B cell (primary cell): ENCODE results near the gene CDKAL1. TPM values are rescaled to one million over a fixed set of nuclear protein-coding genes. Genes with fewer than 3 reads are reported as not detected.

Experiments
- ATAC-seq: fragments of 200-7000 bp; cut with Tn5 transposase; one replicate; pipeline ENCODE4 v1.10.0; 2021; ENCODE audit warnings: low read depth, mild to moderate bottlenecking, moderate number of reproducible peaks, moderate library complexity
- CTCF ChIA-PET: fragments of 350-600 bp; sonication (Branson Sonifier 250); formaldehyde crosslinking; loops from one replicate; lab custom pipeline; 2021; ENCODE audit warnings: antibody characterized with exemption, inconsistent platforms; lab: Charles Lee
- POLR2A ChIA-PET: fragments of 350-600 bp; sonication (Branson Sonifier 250); formaldehyde crosslinking; loops from one replicate; lab custom pipeline; 2021; ENCODE audit warnings: antibody characterized with exemption; lab: Charles Lee
- DNase-seq: peaks from one replicate; pipeline ENCODE4 v3.0.0; 2013
- H2AFZ ChIP-seq: 2 replicates; pipeline ENCODE4 v1.6.1; 2012; ENCODE audit warnings: mild to moderate bottlenecking, low read depth, low read length; ENCODE audit not compliant: insufficient read depth, poor library complexity, severe bottlenecking
- H3K27ac ChIP-seq, 2 donors: 1 replicate in 1 of 2; 2 replicates in 1 of 2; pipeline ENCODE4 v1.5.1; 2012 to 2013; ENCODE audit warnings: low read length in 2 of 2, mild to moderate bottlenecking in 2 of 2, moderate library complexity in 1 of 2
- H3K27me3 ChIP-seq, 4 experiments: fragments of 200-600 bp in 1 of 4; sonication (generic) in 1 of 4; replicated peaks in 1 of 4; 1 replicate in 2 of 4; 2 replicates in 2 of 4; pipeline versions ENCODE4 v1.6.1 to v1.7.0; 2013 to 2016; ENCODE audit warnings: low read length in 3 of 4, mild to moderate bottlenecking in 2 of 4, mixed read lengths in 1 of 4, moderate library complexity in 1 of 4; ENCODE audit not compliant: insufficient read depth in 4 of 4, control insufficient read depth in 3 of 4; ENCODE audit errors: control extremely low read depth in 1 of 4
- H3K36me3 ChIP-seq, 2 experiments: replicated peaks in 1 of 2; 1 replicate in 1 of 2; 2 replicates in 1 of 2; pipeline versions ENCODE4 v1.6.1 to v1.7.1; 2013; ENCODE audit warnings: low read length in 1 of 2; ENCODE audit not compliant: insufficient read depth in 2 of 2, control insufficient read depth in 1 of 2; ENCODE audit errors: control extremely low read depth in 1 of 2, extremely low read depth in 1 of 2
- H3K4me1 ChIP-seq, 2 donors: fragments of 200-600 bp in 1 of 2; sonication (generic) in 1 of 2; 1 replicate in 1 of 2; 2 replicates in 1 of 2; pipeline versions ENCODE4 v1.5.1 to v1.6.1; 2013 to 2017; ENCODE audit warnings: low read length in 2 of 2; ENCODE audit not compliant: control insufficient read depth in 2 of 2, insufficient read depth in 2 of 2
- H3K4me2 ChIP-seq: replicated peaks from 2 replicates; pipeline ENCODE3; 2012; ENCODE audit warnings: mild to moderate bottlenecking, low read depth, low read length; ENCODE audit not compliant: poor library complexity, severe bottlenecking
- H3K4me3 ChIP-seq, 5 experiments: fragments of 200-600 bp in 1 of 5; sonication (generic) in 1 of 5; 1 replicate in 3 of 5; 2 replicates in 2 of 5; pipeline versions ENCODE4 v1.5.1 to v1.7.0; 2011 to 2016; ENCODE audit warnings: low read length in 4 of 5, mild to moderate bottlenecking in 4 of 5, low read depth in 2 of 5, control low read depth in 1 of 5, moderate library complexity in 1 of 5; ENCODE audit not compliant: insufficient read depth in 1 of 5; ENCODE audit errors: control extremely low read depth in 1 of 5, extremely low read depth in 1 of 5
- H3K79me2 ChIP-seq: fragments of 200-600 bp; sonication (generic); one replicate; pipeline ENCODE4 v1.6.0; 2016; ENCODE audit warnings: low read length; ENCODE audit not compliant: control insufficient read depth, insufficient read depth
- H3K9ac ChIP-seq: fragments of 200-600 bp; sonication (generic); 2 replicates; pipeline ENCODE4 v1.6.1; 2017; ENCODE audit warnings: mild to moderate bottlenecking, low read length, moderate library complexity
- H3K9me3 ChIP-seq, 3 donors: one replicate each; pipeline versions ENCODE4 v1.6.1 to v1.7.1; 2013; ENCODE audit warnings: low read length in 2 of 3; ENCODE audit not compliant: control insufficient read depth in 2 of 3, insufficient read depth in 1 of 3; ENCODE audit errors: control extremely low read depth in 1 of 3
- H4K20me1 ChIP-seq: 2 replicates; pipeline ENCODE4 v1.6.0; 2012; ENCODE audit warnings: mild to moderate bottlenecking, low read length; ENCODE audit not compliant: insufficient read depth, control insufficient read depth, poor library complexity, severe bottlenecking
- H3K27ac Mint-ChIP-seq: one replicate; pipeline ENCODE4 v1.8.0; 2021; ENCODE audit warnings: mixed read lengths
- H3K27me3 Mint-ChIP-seq: one replicate; pipeline ENCODE4 v1.8.0; 2021; ENCODE audit warnings: mixed read lengths
- H3K4me1 Mint-ChIP-seq: one replicate; pipeline ENCODE4 v1.8.0; 2021; ENCODE audit warnings: mixed read lengths
- H3K4me3 Mint-ChIP-seq: one replicate; pipeline ENCODE4 v1.8.0; 2021; ENCODE audit warnings: mixed read lengths
- H3K9me3 Mint-ChIP-seq: one replicate; pipeline ENCODE4 v1.8.0; 2022; ENCODE audit warnings: mixed read lengths; ENCODE audit not compliant: insufficient read depth
- CTCF ChIP-seq: fragments of 200-600 bp; IDR thresholded peaks from one replicate; pipeline ENCODE4 v1.8.0; 2022; ENCODE audit warnings: antibody characterized with exemption, mild to moderate bottlenecking
- EZH2 ChIP-seq: IDR thresholded peaks from 2 replicates; pipeline ENCODE4 v1.6.1; 2012; ENCODE audit warnings: borderline replicate concordance, low read depth, mild to moderate bottlenecking, moderate library complexity, low read length; ENCODE audit not compliant: insufficient read depth, poor library complexity, severe bottlenecking
- WGBS: methylation state at CpG from one replicate; pipeline ENCODE4 v1.1.5; 2013; ENCODE audit warnings: missing lambda C conversion rate; ENCODE audit not compliant: insufficient coverage; 5-methylcytosine and 5-hydroxymethylcytosine counted together
- intact Hi-C: fragments of 100-400 bp; cut with micrococcal nuclease; formaldehyde crosslinking; loops from one replicate; pipeline ENCODE4 v1.10.0; 2022
- polyA plus RNA-seq: library from polyadenylated mRNA; depleted of rRNA; stranded (reverse); fragments of >200 nt; gene quantifications from 2 replicates; pipeline ENCODE4 v1.2.3, GENCODE V29; 2012
- total RNA-seq, 2 donors: library from RNA; stranded (reverse); fragments of 120-200 nt in 1 of 2; gene quantifications; 1 replicate in 1 of 2; 2 replicates in 1 of 2; pipeline versions ENCODE4 v1.2.3 to v1.2.4, GENCODE V29; 2013 to 2022

Gene CDKAL1
- total and polyA plus RNA-seq, 2 donors (not counting 1 experiment from before 2014, with no cell fraction given), result 6.1 to 33.3 TPM

DNA sequence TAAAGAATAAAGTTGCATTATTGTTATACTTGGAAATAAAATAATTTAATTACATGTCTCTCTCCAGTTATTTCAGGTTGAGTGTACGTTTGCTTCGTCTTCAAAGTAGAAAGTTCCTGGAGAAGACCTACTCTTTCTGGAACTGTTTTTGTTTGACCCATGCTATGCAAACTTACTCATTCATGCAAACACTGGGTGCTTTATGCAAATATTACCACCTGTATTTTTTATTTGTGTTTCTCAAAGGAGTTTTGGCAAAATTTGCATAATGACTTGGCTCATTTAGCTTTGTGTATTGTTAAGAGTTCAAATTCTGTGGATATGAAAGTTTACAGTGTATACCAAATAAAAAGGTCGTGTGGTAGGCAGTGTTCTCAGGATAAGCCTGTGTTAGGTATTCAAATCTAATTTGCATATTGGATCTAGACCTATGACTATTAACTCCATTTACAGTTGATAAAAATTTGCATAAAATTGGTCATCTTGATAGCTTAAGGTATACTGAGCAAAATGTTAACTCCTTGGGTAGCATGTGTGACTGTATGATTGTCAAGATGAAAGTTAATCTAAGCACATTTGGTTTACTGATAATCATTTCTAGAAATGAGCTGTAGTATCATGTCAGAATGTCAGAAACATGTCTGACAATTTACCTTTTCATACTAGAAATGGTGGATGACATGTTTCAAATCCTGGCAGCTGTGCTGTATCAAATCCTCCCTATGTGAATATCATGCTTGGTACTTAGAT is 65.2 kb downstream of the CDKAL1 start:
- H3K27me3 Mint-ChIP-seq, result no peaks in the 10 kb centered on the region
- POLR2A ChIA-PET, result no interaction called here

More for the DNA sequence above, 65.2 kb downstream of the CDKAL1 start:
- peaks cover 4% of the 10 kb centered on the region for H3K79me2 ChIP-seq
- no peaks in the 10 kb centered on the region for H3K27me3 ChIP-seq
- intact Hi-C loops, result no loop called here
- DNase-seq (no peak), ATAC-seq (no peak)
- no peak overlapping the region for H3K27ac ChIP-seq
- WGBS, result no CpG with 5 or more reads among the region's 3 CpGs
- CTCF ChIA-PET, result no interaction called here
- Mint-ChIP-seq H3K27ac (no peak overlapping the region), H3K9me3 (no peaks in the 10 kb centered on the region), H3K4me1 (peaks cover 6% of the 10 kb centered on the region), H3K4me3 (no peak overlapping the region)
- no peak overlapping the region for H3K9ac ChIP-seq
- H2AFZ ChIP-seq, result no peak overlapping the region
- peaks cover 0 to 12% (median 0%) of the 10 kb centered on the region in 3 donors for H3K9me3 ChIP-seq
- no peak overlapping the region for H3K4me3 ChIP-seq
- H4K20me1 ChIP-seq, result no peaks in the 10 kb centered on the region
- no peak for TF ChIP-seq CTCF
- no peak for TF ChIP-seq EZH2
- H3K36me3 ChIP-seq, result peaks cover 2 to 13% of the 10 kb centered on the region in 2 experiments
- H3K4me2 ChIP-seq, result no peak overlapping the region
- H3K4me1 ChIP-seq, result no peaks in the 10 kb centered on the region
